HG03432 (cell line): ENCODE results near the gene B3GNT7.
A peak's percentile ranks its signal among the peaks of the same experiment; 100 is the strongest.
"Not testable (repeated sequence)": the region's sequence is repeated elsewhere in the genome, so short reads cannot be mapped to it uniquely, and the experiment has no call there.

Experiments used
- ATAC-seq: cut with Tn5 transposase; IDR thresholded peaks from one replicate; pipeline ENCODE4 v1.9.1; 2021; ENCODE audit warnings: mild to moderate bottlenecking, moderate library complexity; ENCODE audit not compliant: unreplicated experiment

Gene B3GNT7

DNA sequence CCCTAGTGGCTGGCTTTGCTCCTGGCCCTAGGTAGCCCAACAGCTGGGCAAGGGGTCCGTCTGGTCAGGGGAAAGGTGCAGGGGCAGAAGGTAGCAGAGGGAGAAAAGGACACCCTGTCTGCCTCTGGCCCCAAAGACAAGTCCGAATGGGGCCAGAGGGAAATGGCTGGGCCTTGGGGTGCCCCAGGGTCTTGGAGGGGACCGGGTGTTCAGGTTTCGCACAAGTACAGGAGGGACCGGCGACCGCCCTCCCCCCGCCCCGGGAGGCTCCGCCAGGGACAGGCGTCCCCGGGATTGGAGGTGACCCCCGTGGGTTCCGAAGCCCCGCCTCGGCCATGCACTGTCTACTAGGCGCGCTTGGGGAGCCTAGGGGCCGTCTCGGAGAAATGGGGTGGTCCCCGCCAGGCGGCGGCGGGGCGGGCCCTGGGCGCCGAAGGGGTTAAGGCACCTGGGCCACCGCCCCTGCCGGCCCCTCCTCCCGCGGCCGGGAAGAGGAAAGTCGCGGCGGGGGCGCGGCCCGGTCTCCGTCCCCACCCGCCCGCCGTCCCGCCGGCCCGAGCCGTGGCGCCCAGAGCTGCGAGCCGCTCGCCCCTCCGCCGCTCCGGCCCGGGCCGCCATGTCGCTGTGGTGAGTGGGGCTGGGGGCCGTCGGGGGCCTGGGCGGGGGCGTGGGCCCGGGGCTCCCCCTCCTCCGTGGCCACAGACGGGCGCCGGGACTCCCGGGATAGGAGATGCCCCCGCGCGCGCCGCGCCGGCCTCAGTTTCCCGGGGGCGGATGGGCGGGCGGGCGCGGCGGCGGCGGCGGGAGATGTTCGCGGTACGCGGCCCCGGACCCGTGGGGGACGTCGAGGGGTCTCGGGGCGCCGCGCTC lies at the start of gene B3GNT7:
Gene B3GNT7 (plus strand): TSS at position 523 of the 870 bp plus-strand sequence. CDS start 94 bp downstream, at position 617.
- ATAC-seq = peak; percentile 31

DNA sequence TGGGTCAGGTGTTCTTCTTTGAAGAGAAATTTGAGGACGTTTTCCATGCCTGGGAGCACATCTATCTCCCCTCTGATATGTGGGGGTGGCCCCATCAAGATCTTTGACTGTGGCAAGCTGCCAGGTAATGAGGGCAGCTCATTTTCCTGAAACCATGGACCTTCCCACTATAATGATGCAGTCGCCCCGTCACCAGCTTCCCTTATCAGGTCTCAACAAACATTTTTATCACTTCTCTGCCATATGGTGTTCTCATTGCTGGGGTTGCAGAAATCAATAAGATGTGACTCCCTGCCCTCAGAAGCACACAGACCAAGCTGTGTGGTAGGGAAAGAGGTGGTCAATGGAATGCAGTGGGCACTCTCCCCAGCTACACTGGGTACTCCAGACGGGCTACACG lies 48.4 kb upstream of the B3GNT7 start:
- no peak for ATAC-seq

- no peak for ATAC-seq
These were observed 47.9 kb upstream of the B3GNT7 start for GRCh38 chr2:231347638-231348037.

DNA sequence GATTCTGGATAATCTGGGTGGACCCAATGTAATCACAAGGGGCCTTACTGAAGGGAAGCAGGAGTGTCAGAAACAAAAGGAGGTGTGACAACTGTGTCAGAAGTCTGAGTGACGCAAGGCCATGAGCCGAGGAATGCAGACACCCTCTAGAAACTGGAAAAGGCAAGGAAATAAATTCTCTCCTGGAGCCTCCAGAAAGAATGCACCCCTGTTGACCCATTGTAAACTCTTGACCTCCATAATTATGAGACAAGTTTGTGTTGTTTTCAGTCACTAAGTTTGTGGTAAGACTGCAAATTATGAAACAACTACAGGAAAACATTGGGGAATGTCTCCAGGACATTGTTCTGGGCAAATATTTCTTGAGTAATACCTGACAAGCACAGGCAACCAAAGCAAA lies 47.3 kb upstream of the B3GNT7 start:
- ATAC-seq = no peak

DNA sequence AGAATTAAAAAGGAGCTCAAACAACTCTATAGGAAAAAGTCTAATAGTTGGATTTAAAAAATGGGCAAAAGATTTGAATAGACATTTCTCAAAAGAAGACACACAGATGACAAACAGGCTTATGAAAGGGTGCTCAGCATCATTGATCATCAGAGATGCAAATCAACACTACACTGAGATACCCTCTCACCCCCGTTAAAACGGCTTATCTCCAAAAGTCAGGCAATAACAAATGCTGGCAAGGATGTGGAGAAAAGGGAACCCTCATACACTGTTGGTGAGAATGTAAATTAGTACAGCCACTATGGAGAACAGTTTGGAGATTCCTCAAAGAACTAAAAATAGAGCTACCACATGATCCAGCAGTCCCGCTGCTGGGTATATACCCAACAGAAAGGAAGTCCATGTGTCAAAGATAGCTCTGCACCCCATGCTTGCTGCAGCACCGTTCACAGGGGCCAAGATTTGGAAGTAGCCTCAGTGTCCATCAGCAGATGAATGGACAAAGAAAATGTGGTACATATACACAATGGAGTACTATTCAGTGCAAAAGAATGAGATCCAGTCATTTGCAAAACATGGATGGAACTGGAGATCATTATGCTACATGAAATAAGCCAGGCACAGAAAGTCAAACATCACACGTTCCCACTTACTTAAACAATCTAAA lies 46.7 kb upstream of the B3GNT7 start:
- ATAC-seq = no peak

DNA sequence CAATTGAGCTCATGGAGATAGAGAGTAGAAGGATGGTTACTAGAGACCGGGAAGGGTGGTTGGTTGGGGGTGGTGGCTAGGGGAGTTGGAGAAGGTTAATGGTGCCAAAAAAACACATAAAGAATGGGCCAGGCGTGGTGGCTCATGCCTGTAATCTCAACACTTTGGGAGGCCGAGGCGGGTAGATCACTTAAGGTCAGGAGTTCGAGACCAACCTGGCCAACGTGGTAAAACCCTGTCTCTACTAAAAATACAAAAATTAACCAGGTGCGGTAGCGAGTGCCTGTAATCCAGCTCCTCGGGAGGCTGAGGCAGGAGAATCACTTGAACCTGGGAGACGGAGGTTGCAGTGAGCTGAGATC lies 46.2 kb upstream of the B3GNT7 start:
- not testable (repeated sequence) for ATAC-seq

DNA sequence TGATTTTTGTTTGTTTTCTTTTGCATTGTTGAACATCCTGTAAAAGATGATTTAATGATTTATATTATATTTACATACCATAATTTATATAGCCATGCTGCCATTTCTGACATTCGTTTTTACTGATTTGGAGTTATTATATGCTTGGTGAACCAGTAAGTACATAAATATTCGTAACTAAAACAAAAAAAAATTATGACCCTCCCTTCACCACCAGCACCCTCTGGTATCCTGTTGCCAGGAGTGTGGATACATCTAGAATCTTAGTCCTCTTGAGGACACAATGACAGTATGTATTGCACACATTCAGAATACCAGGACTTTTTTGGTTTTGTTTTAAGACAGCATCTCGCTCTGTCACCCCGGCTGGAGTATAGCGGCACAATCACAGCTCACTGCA lies 43.9 kb upstream of the B3GNT7 start:
- no peak for ATAC-seq

- no peak for ATAC-seq
These were observed 42.0 kb upstream of the B3GNT7 start for GRCh38 chr2:231353469-231353868.

- no peak for ATAC-seq
These were observed 39.7 kb upstream of the B3GNT7 start for GRCh38 chr2:231355508-231356465.

DNA sequence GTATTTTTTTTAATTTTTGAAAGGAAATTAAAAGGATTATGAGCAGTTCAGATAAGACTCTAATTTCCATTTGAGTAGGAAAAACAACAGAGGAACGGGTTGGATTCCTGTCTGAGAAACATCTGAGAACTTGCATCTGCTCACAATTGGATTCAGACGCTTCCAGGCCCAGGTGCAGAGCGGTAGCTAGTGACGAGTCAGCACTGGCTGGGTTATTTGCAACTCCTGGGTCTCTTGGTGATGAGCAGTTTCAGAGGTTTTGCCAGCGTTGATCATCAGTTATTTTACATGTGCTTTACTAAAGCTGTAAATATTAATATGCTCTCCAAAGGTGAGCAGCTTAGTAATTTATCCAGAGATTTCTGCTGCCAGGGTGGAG lies 39.1 kb upstream of the B3GNT7 start:
- no peak for ATAC-seq

DNA sequence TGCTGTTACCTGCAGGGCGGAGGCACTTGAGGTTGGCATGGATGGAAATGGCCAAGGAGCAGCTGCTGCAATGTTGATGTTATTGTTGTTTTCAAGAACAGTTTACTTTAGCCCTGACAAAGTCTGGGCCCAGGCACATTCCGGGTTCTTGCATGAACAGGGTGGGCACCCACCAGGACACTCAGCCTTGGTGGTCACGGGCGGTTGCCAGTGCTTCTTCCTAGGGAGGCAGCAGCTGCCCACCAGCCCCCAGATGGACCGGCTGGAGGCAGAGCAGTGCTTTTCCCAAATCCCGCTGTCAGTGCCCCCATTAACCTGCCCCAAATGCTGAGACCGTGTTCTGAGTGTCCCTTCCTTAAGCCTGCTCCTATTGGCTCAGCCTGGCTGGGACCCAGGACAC lies 38.5 kb upstream of the B3GNT7 start:
- no peak for ATAC-seq

- ATAC-seq = no peak
These were observed 37.6 kb upstream of the B3GNT7 start for GRCh38 chr2:231357931-231358330.

DNA sequence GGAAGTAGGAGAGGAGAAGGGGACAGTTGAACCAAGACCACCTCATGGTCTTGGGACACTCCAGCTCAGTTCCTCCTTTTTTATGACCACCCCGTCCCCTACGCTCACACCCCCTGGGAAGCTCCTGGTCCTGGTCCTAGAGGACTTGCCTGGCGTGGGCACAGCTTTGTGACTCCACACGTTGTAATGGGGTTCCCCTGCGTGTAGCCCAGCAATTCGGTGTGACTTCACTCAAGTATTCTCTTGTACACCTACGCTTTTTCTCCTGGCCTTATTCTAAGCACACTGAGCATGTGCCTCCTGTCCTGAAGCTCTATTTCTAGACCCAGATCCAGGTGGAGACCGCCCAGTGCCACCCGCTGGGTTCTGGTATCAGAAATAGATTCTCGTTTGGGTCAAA lies 36.1 kb upstream of the B3GNT7 start:
- no peak for ATAC-seq

- no peak for ATAC-seq
These were observed 35.6 kb upstream of the B3GNT7 start for GRCh38 chr2:231359948-231360347.

DNA sequence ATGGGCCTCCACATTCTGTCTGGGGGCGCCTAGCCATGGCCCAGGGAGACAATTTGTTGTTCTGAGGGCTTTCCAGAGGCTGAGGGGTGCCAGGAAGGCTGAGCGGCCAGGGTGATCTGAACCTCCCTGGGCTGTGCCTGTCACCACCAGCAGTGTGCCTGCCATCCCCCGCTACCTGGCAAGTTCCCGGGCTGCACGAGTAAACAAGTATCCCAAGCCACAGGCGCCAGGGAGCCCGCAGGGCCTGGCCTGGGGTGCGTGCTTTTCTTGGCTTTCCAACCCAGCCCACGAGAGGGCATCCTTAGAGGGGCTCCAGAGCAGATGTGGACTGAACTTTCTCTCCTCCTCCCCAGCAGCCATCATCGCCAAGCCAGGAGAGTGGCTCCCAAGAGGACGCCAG lies 35.1 kb upstream of the B3GNT7 start:
- ATAC-seq = no peak

DNA sequence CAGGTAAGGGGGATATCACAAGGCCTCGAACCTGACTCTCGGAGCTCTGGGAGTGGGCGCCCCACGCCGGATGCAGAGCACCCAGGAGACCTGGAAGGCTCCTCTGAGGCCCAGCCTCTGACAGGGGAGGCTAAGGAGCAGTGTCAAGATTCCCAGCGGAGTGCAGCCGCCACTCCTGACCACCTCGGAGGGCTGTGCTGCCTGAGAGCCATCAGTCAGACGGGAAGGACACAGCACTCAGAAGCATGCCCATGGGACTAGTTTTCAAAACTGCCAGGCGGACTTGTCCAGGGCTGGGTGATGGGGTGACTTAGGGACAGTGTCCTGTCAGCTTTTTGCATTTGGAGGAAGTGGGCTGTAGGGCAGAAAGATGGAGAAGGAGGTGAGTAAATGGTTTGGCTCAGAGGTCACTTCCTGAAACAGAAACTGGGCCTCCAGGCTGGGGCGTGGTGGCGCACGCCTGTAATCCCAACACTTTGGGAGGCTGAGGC lies 34.6 kb upstream of the B3GNT7 start:
- no peak for ATAC-seq

GRCh38 chr2:231361701-231362554 lies 33.6 kb upstream of the B3GNT7 start:
- ATAC-seq = peak; percentile 92

GRCh38 chr2:231362555-231363184 lies 32.8 kb upstream of the B3GNT7 start:
- ATAC-seq = no peak

- no peak for ATAC-seq
These were observed 31.4 kb upstream of the B3GNT7 start for GRCh38 chr2:231364061-231364460.
